ENCODE results near the gene DUSP3. TPM values are rescaled to one million over a fixed set of nuclear protein-coding genes. Genes with fewer than 3 reads are reported as not detected.
A peak's percentile ranks its signal among the peaks of the same experiment; 100 is the strongest.

Gene DUSP3
- total and polyA plus RNA-seq, 2 experiments from 2014 or later: 23.1 to 24.9 TPM

GRCh38 chr17:43809121-43809520 is 30.3 kb upstream of the DUSP3 start:
- Histone ChIP-seq H3K36me3 (ENCODE audit: low read depth) (peaks cover 13% of the 10 kb centered on the region), H3K4me1 (ENCODE audit: insufficient read depth) (peaks cover 1% of the 10 kb centered on the region; the same call in 1 of the 2 replicates), H3K27ac (no peak overlapping the region), H3K4me2 (ENCODE audit: unreplicated experiment) (no peak overlapping the region), H3K9me3 (ENCODE audit: low read depth) (no peaks in the 10 kb centered on the region), H3K27me3 (replicated peaks; ENCODE audit: insufficient read depth) (no peaks in the 10 kb centered on the region), H4K20me1 (ENCODE audit: insufficient read depth) (no peaks in the 10 kb centered on the region), H3K9ac (no peak overlapping the region), H3K79me2 (ENCODE audit: insufficient read depth) (no peaks in the 10 kb centered on the region), H3K9me2 (ENCODE audit: insufficient read depth) (no peaks in the 10 kb centered on the region), H2AFZ (no peak overlapping the region), H3F3A (ENCODE audit: insufficient read depth) (peaks cover 15% of the 10 kb centered on the region), H3K4me3 (no peak overlapping the region)
- TF ChIP-seq EZH2phosphoT487 (IDR thresholded peaks at IDR 0.05; ENCODE audit: insufficient read depth, low read depth): no peak
- TF ChIP-seq EZH2 (IDR thresholded peaks at IDR 0.05; ENCODE audit: insufficient read depth, poor library complexity, severe bottlenecking): no peak
- 93 to 94% methylated on average over 5 of the region's 5 CpGs for WGBS, 2 experiments (ENCODE audit: low coverage in 1 of 2, low lambda C conversion rate in 2 of 2, missing lambda C conversion rate in 2 of 2)
- no peak for DNase-seq
- in situ Hi-C loops (cut with MboI): no loop called here

GRCh38 chr17:43808076-43808475 is 29.3 kb upstream of the DUSP3 start:
- no peaks in the 10 kb centered on the region for H3K27me3 ChIP-seq (replicated peaks; ENCODE audit: insufficient read depth)
- DNase-seq: no peak
- H3F3A ChIP-seq (ENCODE audit: insufficient read depth): peaks cover 19% of the 10 kb centered on the region
- peaks cover 12% of the 10 kb centered on the region; the same call in 1 of the 2 replicates for H3K36me3 ChIP-seq (ENCODE audit: low read depth)
- H3K9me3 ChIP-seq (ENCODE audit: low read depth): no peaks in the 10 kb centered on the region
- H4K20me1 ChIP-seq (ENCODE audit: insufficient read depth): no peaks in the 10 kb centered on the region
- no peak overlapping the region for H3K4me2 ChIP-seq (ENCODE audit: unreplicated experiment)
- no peak overlapping the region for H2AFZ ChIP-seq
- H3K27ac ChIP-seq: no peak overlapping the region
- TF ChIP-seq EZH2phosphoT487 (IDR thresholded peaks at IDR 0.05; ENCODE audit: insufficient read depth, low read depth): no peak
- TF ChIP-seq EZH2 (IDR thresholded peaks at IDR 0.05; ENCODE audit: insufficient read depth, poor library complexity, severe bottlenecking): no peak
- H3K9me2 ChIP-seq (ENCODE audit: insufficient read depth): no peaks in the 10 kb centered on the region
- peaks cover 7% of the 10 kb centered on the region; the same call in 1 of the 2 replicates for H3K4me1 ChIP-seq (ENCODE audit: insufficient read depth)
- H3K4me3 ChIP-seq: no peak overlapping the region
- H3K79me2 ChIP-seq (ENCODE audit: insufficient read depth): no peaks in the 10 kb centered on the region
- no peak overlapping the region for H3K9ac ChIP-seq
- 92 to 98% methylated on average over 4 of the region's 4 CpGs for WGBS, 2 experiments (ENCODE audit: low coverage in 1 of 2, low lambda C conversion rate in 2 of 2, missing lambda C conversion rate in 2 of 2)
- in situ Hi-C loops (cut with MboI): no loop called here

- TF ChIP-seq EZH2phosphoT487 (IDR thresholded peaks at IDR 0.05; ENCODE audit: insufficient read depth, low read depth): no peak
- TF ChIP-seq EZH2 (IDR thresholded peaks at IDR 0.05; ENCODE audit: insufficient read depth, poor library complexity, severe bottlenecking): no peak
- in situ Hi-C loops (cut with MboI): no loop called here
- H3K27me3 ChIP-seq (replicated peaks; ENCODE audit: insufficient read depth): no peaks in the 10 kb centered on the region
- no peak overlapping the region for H2AFZ ChIP-seq
- no peaks in the 10 kb centered on the region for H3K9me2 ChIP-seq (ENCODE audit: insufficient read depth)
- H3K27ac ChIP-seq: no peak overlapping the region
- H3K4me2 ChIP-seq (ENCODE audit: unreplicated experiment): no peak overlapping the region
- no peaks in the 10 kb centered on the region for H4K20me1 ChIP-seq (ENCODE audit: insufficient read depth)
- H3K79me2 ChIP-seq (ENCODE audit: insufficient read depth): no peaks in the 10 kb centered on the region
- no peaks in the 10 kb centered on the region for H3K9me3 ChIP-seq (ENCODE audit: low read depth)
- H3K9ac ChIP-seq: no peak overlapping the region
- DNase-seq: no peak
- peaks cover 19% of the 10 kb centered on the region for H3F3A ChIP-seq (ENCODE audit: insufficient read depth)
- H3K36me3 ChIP-seq (ENCODE audit: low read depth): peaks cover 12% of the 10 kb centered on the region; the same call in 1 of the 2 replicates
- no peak overlapping the region for H3K4me3 ChIP-seq
- peaks cover 7% of the 10 kb centered on the region; the same call in 1 of the 2 replicates for H3K4me1 ChIP-seq (ENCODE audit: insufficient read depth)
Measured at GRCh38 chr17:43805117-43805516, 26.3 kb upstream of the DUSP3 start.

DNA sequence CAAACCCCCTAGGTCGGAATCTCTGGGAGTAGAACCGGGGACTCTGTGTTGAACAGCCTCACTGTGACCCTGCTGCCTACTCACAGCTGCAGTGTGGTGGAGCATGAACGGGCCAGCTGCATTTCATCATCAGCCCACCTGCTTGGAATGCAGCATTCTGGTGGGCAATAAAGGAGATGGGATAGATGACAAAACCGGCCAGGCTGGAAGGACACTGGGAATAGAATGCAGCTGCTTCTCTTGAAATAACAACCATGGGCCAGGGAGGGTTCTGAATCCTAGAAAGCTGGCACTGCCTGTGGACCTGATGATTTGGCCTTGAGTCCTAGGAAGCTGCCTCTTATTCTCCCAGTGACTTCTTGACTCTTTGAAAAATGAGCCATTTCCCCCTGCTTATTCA is 25.0 kb upstream of the DUSP3 start:
- H4K20me1 ChIP-seq (ENCODE audit: insufficient read depth): no peaks in the 10 kb centered on the region
- H3K27me3 ChIP-seq (replicated peaks; ENCODE audit: insufficient read depth): no peaks in the 10 kb centered on the region
- H3K9me3 ChIP-seq (ENCODE audit: low read depth): no peaks in the 10 kb centered on the region
- H3K4me2 ChIP-seq (ENCODE audit: unreplicated experiment): no peak overlapping the region
- no peak overlapping the region for H3K27ac ChIP-seq
- no peak overlapping the region for H3K9ac ChIP-seq
- peaks cover 7% of the 10 kb centered on the region; the same call in 1 of the 2 replicates for H3K4me1 ChIP-seq (ENCODE audit: insufficient read depth)
- no peaks in the 10 kb centered on the region for H3K79me2 ChIP-seq (ENCODE audit: insufficient read depth)
- 69 to 70% methylated on average over 4 of the region's 4 CpGs for WGBS, 2 experiments (ENCODE audit: low coverage in 1 of 2, low lambda C conversion rate in 2 of 2, missing lambda C conversion rate in 2 of 2)
- TF ChIP-seq EZH2phosphoT487 (IDR thresholded peaks at IDR 0.05; ENCODE audit: insufficient read depth, low read depth) (no peak), EZH2 (IDR thresholded peaks at IDR 0.05; ENCODE audit: insufficient read depth, poor library complexity, severe bottlenecking) (no peak)
- no peak overlapping the region for H3K4me3 ChIP-seq
- peak; percentile 27 for DNase-seq
- peaks cover 6% of the 10 kb centered on the region; the same call in 1 of the 2 replicates for H3K36me3 ChIP-seq (ENCODE audit: low read depth)
- in situ Hi-C loops (cut with MboI): no loop called here
- H3K9me2 ChIP-seq (ENCODE audit: insufficient read depth): no peaks in the 10 kb centered on the region
- H3F3A ChIP-seq (ENCODE audit: insufficient read depth): peaks cover 19% of the 10 kb centered on the region
- no peak overlapping the region for H2AFZ ChIP-seq

DNA sequence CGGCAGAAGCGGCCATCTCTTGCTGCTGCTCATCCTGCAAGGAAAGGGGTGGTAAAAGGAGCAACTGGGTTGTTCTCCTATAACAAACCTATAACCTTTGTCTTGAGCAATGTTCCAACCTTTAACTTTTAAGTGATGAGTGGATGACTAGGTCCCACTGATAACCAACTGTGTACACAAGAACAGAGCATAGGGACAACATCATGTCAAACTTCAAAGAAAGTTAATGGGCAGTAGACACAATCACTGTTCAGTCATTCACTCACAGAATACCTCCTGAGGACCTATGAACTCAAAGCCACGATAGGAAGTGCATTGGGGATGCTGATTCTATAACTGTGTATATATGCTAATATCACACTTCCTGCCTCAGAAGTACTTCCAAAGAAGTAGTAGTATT is 23.1 kb upstream of the DUSP3 start:
- no peak overlapping the region for H3K4me3 ChIP-seq
- H3K36me3 ChIP-seq (ENCODE audit: low read depth): peaks cover 5% of the 10 kb centered on the region; the same call in 1 of the 2 replicates
- no peaks in the 10 kb centered on the region for H3K9me3 ChIP-seq (ENCODE audit: low read depth)
- H3K9me2 ChIP-seq (ENCODE audit: insufficient read depth): no peaks in the 10 kb centered on the region
- H3K27me3 ChIP-seq (replicated peaks; ENCODE audit: insufficient read depth): no peaks in the 10 kb centered on the region
- peaks cover 7% of the 10 kb centered on the region; the same call in 1 of the 2 replicates for H3K4me1 ChIP-seq (ENCODE audit: insufficient read depth)
- no peaks in the 10 kb centered on the region for H4K20me1 ChIP-seq (ENCODE audit: insufficient read depth)
- TF ChIP-seq EZH2 (IDR thresholded peaks at IDR 0.05; ENCODE audit: insufficient read depth, poor library complexity, severe bottlenecking) (no peak), EZH2phosphoT487 (IDR thresholded peaks at IDR 0.05; ENCODE audit: insufficient read depth, low read depth) (no peak)
- no peaks in the 10 kb centered on the region for H3K79me2 ChIP-seq (ENCODE audit: insufficient read depth)
- DNase-seq: no peak
- no peak overlapping the region for H2AFZ ChIP-seq
- H3K9ac ChIP-seq: no peak overlapping the region
- H3K27ac ChIP-seq: no peak overlapping the region
- 90 to 91% methylated on average over 3 of the region's 3 CpGs for WGBS, 2 experiments (ENCODE audit: low coverage in 1 of 2, low lambda C conversion rate in 2 of 2, missing lambda C conversion rate in 2 of 2)
- peaks cover 19% of the 10 kb centered on the region for H3F3A ChIP-seq (ENCODE audit: insufficient read depth)
- H3K4me2 ChIP-seq (ENCODE audit: unreplicated experiment): no peak overlapping the region
- in situ Hi-C loops (cut with MboI): no loop called here

Measured in GM23248 (cell line).